OCI-LY1 (cell line): Measurements from ENCODE around the gene WFS1.

Experiments
- H2AFZ ChIP-seq: fragments of 200-600 bp; sonication (generic), shearing (Covaris generic); 2 replicates; pipeline ENCODE4 v1.6.0; 2014; ENCODE audit warnings: antibody characterized with exemption, mild to moderate bottlenecking, low read length
- H3F3A ChIP-seq: fragments of 200-600 bp; sonication (generic), shearing (Covaris generic); 2 replicates; pipeline ENCODE4 v1.6.0; 2014; ENCODE audit warnings: mild to moderate bottlenecking, antibody characterized with exemption, low read length, moderate library complexity; ENCODE audit not compliant: insufficient read depth
- H3K27ac ChIP-seq: fragments of 200-600 bp; sonication (generic); 2 replicates; pipeline ENCODE4 v1.5.1; 2014; ENCODE audit warnings: low read length, mixed run types, mild to moderate bottlenecking, low read depth; ENCODE audit not compliant: poor library complexity, severe bottlenecking
- H3K27me3 ChIP-seq: fragments of 200-600 bp; sonication (generic); 2 replicates; pipeline ENCODE4 v1.6.0; 2014; ENCODE audit warnings: antibody characterized with exemption, mild to moderate bottlenecking, low read length, moderate library complexity; ENCODE audit not compliant: insufficient read depth
- H3K36me3 ChIP-seq: fragments of 200-600 bp; sonication (generic); 2 replicates; pipeline ENCODE4 v1.6.1; 2014; ENCODE audit warnings: mild to moderate bottlenecking, antibody characterized with exemption, low read length, moderate library complexity, mixed read lengths; ENCODE audit not compliant: insufficient read depth
- H3K4me1 ChIP-seq: fragments of 200-600 bp; sonication (generic); 2 replicates; pipeline ENCODE4 v1.5.1; 2014; ENCODE audit warnings: mild to moderate bottlenecking, low read length, moderate library complexity; ENCODE audit not compliant: insufficient read depth, severe bottlenecking
- H3K4me2 ChIP-seq: fragments of 200-600 bp; sonication (generic), shearing (Covaris generic); 2 replicates; pipeline ENCODE4 v1.6.1; 2014; ENCODE audit warnings: low read length
- H3K4me3 ChIP-seq: fragments of 200-600 bp; sonication (generic); 2 replicates; pipeline ENCODE4 v1.5.1; 2014; ENCODE audit warnings: low read length, low read depth, mild to moderate bottlenecking, mixed read lengths; ENCODE audit not compliant: poor library complexity, severe bottlenecking
- H3K79me2 ChIP-seq: fragments of 200-600 bp; shearing (Covaris generic); 2 replicates; pipeline ENCODE4 v1.6.1; 2016; ENCODE audit warnings: mixed run types, low read length, mixed read lengths; ENCODE audit not compliant: insufficient read depth
- H3K9ac ChIP-seq: fragments of 200-600 bp; sonication (generic), shearing (Covaris generic); 2 replicates; pipeline ENCODE4 v1.6.1; 2014; ENCODE audit warnings: mild to moderate bottlenecking, low read length, mixed read lengths
- H3K9me2 ChIP-seq: fragments of 200-600 bp; sonication (generic), shearing (Covaris generic); 2 replicates; pipeline ENCODE4 v1.6.1; 2014; ENCODE audit warnings: low read depth, mild to moderate bottlenecking, low read length, mixed read lengths
- H3K9me3 ChIP-seq: fragments of 200-600 bp; shearing (Covaris generic); 2 replicates; pipeline ENCODE4 v1.6.1; 2014; ENCODE audit warnings: low read length, mixed read lengths
- H4K20me1 ChIP-seq: fragments of 200-600 bp; sonication (generic), shearing (Covaris generic); 2 replicates; pipeline ENCODE4 v1.6.0; 2016; ENCODE audit warnings: mild to moderate bottlenecking, low read length; ENCODE audit not compliant: insufficient read depth
- EZH2 ChIP-seq: fragments of 200-600 bp; sonication (generic), shearing (Covaris generic); IDR thresholded peaks from 2 replicates; pipeline ENCODE4 v1.8.0; 2017; ENCODE audit warnings: borderline replicate concordance, mixed run types, mild to moderate bottlenecking, antibody characterized with exemption, low read length, moderate library complexity, mixed read lengths
- TF ChIP-seq, protein P1 (sequence below): fragments of 200-600 bp; sonication (generic), shearing (Covaris generic); IDR thresholded peaks from 2 replicates; pipeline ENCODE4 v1.5.1; 2017; ENCODE audit warnings: mild to moderate bottlenecking, antibody characterized with exemption, low read length, moderate library complexity, mixed read lengths

Gene WFS1

DNA sequence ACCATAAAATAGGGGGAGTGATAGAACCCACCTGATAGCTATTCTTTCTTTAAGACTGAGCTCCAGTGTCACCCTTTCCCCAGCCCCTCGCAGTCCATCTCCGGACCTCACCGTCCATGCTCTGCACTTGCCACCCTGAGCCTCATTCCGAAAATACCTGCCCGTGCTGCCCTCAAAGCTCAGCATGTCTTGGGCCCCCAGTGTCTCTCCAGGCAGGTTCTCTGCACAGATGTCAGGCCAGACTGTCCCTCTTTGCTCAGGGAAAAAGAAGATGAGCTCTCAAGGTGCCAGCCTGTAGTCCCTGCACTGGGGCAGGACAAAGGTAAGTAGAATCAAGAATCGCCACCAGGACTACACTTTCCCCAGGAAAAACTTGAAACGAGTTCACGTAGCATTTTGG is 9.8 kb upstream of the WFS1 start:
- no peaks in the 10 kb centered on the region for H3K4me1 ChIP-seq
- no peak overlapping the region for H3K9ac ChIP-seq
- no peak overlapping the region for H3K27ac ChIP-seq
- H2AFZ ChIP-seq, result no peak overlapping the region
- H3K9me3 ChIP-seq, result no peaks in the 10 kb centered on the region
- H3K4me2 ChIP-seq, result no peak overlapping the region
- H3K9me2 ChIP-seq, result no peaks in the 10 kb centered on the region
- H3K36me3 ChIP-seq, result no peaks in the 10 kb centered on the region
- TF ChIP-seq, protein P1, sequence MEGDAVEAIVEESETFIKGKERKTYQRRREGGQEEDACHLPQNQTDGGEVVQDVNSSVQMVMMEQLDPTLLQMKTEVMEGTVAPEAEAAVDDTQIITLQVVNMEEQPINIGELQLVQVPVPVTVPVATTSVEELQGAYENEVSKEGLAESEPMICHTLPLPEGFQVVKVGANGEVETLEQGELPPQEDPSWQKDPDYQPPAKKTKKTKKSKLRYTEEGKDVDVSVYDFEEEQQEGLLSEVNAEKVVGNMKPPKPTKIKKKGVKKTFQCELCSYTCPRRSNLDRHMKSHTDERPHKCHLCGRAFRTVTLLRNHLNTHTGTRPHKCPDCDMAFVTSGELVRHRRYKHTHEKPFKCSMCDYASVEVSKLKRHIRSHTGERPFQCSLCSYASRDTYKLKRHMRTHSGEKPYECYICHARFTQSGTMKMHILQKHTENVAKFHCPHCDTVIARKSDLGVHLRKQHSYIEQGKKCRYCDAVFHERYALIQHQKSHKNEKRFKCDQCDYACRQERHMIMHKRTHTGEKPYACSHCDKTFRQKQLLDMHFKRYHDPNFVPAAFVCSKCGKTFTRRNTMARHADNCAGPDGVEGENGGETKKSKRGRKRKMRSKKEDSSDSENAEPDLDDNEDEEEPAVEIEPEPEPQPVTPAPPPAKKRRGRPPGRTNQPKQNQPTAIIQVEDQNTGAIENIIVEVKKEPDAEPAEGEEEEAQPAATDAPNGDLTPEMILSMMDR, result no peak
- no peak for TF ChIP-seq EZH2
- H3K79me2 ChIP-seq, result no peaks in the 10 kb centered on the region
- H3F3A ChIP-seq, result no peaks in the 10 kb centered on the region
- H4K20me1 ChIP-seq, result no peaks in the 10 kb centered on the region
- H3K4me3 ChIP-seq, result no peak overlapping the region
- no peaks in the 10 kb centered on the region for H3K27me3 ChIP-seq

DNA sequence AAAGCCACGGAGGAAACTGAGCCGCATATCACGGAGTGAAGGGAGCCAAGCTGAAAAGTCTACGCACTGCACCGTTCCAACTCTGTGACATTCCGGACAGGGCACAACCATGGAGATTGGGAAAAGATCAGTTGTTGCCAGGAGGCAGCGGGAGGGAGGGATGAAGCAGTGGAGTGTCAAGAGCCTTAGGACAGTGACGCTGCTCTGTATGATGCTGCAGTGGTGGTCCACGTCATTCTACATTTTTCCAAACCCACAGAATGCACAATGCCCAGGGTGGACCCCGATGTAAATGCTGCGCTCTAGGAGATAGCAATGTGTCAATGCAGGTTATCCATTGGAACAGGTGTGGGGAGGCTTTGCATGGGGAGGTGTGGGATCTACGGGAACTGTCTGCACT is 7.5 kb upstream of the WFS1 start:
- no peaks in the 10 kb centered on the region for H3K9me3 ChIP-seq
- no peak overlapping the region for H2AFZ ChIP-seq
- no peaks in the 10 kb centered on the region for H3K27me3 ChIP-seq
- no peaks in the 10 kb centered on the region for H3K79me2 ChIP-seq
- no peak for TF ChIP-seq EZH2
- TF ChIP-seq, protein P1, result no peak
- H3K9me2 ChIP-seq, result no peaks in the 10 kb centered on the region
- no peaks in the 10 kb centered on the region for H3K4me1 ChIP-seq
- no peak overlapping the region for H3K4me3 ChIP-seq
- no peaks in the 10 kb centered on the region for H3F3A ChIP-seq
- no peaks in the 10 kb centered on the region for H3K36me3 ChIP-seq
- H3K27ac ChIP-seq, result no peak overlapping the region
- H3K4me2 ChIP-seq, result no peak overlapping the region
- no peaks in the 10 kb centered on the region for H4K20me1 ChIP-seq
- no peak overlapping the region for H3K9ac ChIP-seq

DNA sequence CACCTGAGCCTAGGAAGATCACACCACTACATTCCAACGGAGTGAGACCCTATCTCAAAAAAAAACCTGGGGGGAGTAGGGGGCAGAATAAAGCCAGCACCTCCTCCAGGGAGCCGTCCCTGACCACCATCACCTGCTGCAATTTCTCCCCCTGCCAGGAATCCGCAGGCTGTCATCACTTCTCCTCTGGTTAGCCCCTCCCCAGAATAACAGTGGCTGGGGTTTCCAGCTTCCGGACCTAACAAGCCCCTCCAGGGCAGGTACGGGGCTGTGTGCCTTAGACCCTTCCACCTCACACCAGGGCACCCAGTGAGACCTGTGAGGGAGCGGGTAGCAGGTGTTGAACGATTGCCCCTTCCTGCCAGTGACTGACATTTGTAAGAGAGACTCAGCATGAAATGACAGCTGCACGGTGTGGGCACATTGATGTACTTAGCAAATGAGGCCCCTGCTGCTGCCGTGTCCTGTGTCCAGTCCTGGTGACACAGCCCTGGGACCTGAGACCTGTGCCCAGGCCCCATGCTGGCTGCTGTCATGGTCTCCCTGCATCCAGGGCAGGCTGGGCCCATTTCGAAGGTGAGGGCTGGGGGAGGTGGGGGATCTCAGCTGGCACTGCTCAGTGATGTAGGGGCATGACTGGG is 6.7 kb upstream of the WFS1 start:
- Histone ChIP-seq H3K36me3 (no peaks in the 10 kb centered on the region), H2AFZ (no peak overlapping the region), H4K20me1 (no peaks in the 10 kb centered on the region), H3K79me2 (no peaks in the 10 kb centered on the region), H3K27ac (no peak overlapping the region), H3K4me1 (no peaks in the 10 kb centered on the region), H3K9ac (no peak overlapping the region), H3K4me2 (no peak overlapping the region), H3K9me3 (no peaks in the 10 kb centered on the region), H3F3A (no peaks in the 10 kb centered on the region), H3K9me2 (no peaks in the 10 kb centered on the region), H3K27me3 (no peaks in the 10 kb centered on the region), H3K4me3 (no peak overlapping the region)
- TF ChIP-seq, protein P1, result no peak
- TF ChIP-seq EZH2, result no peak
